H1 (cell line): Measurements from ENCODE around the gene UNC13D. TPM values are rescaled to one million over a fixed set of nuclear protein-coding genes. Genes with fewer than 3 reads are reported as not detected.
A peak's percentile ranks its signal among the peaks of the same experiment; 100 is the strongest.

ENCODE experiments used
- polyA plus RNA-seq, 7 experiments: library from polyadenylated mRNA; depleted of rRNA in 3 of 7; stranded (reverse) in 5 of 7; unstranded in 2 of 7; fragments of >200 nt in 5 of 7; fragments of 200-250 nt in 2 of 7; gene quantifications; 1 replicate in 5 of 7; 2 replicates in 1 of 7; 4 replicates in 1 of 7; pipeline versions ENCODE4 v1.2.1 to v1.2.3, GENCODE V29; 2011 to 2013; ENCODE audit warnings: missing spikeins in 2 of 7, mixed read lengths in 2 of 7
- total RNA-seq: library from RNA; stranded (reverse); fragmentation: NEBNext Ultra II Directional; extraction: Animal tissue kit (Norgen Biotek cat#: 25700); gene quantifications from 2 replicates; pipeline ENCODE4 v1.2.1, GENCODE V29; 2021
- TF ChIP-seq, protein P1 (sequence below), 3 experiments: IDR thresholded peaks; 1 replicate in 2 of 3; 2 replicates in 1 of 3; pipeline versions ENCODE4 v1.5.1 to v1.6.1; 2011; ENCODE audit warnings: low read length in 3 of 3, mild to moderate bottlenecking in 3 of 3, inconsistent platforms in 2 of 3, low read depth in 1 of 3, moderate library complexity in 1 of 3; ENCODE audit not compliant: insufficient read depth in 1 of 3; ENCODE audit errors: control extremely low read depth in 1 of 3

UNC13D gene
- total and polyA plus RNA-seq, 2 of the 8 experiments (the other 6 are each of a cell fraction or from before 2014, with no cell fraction given), result 3.6 to 8.4 TPM

DNA sequence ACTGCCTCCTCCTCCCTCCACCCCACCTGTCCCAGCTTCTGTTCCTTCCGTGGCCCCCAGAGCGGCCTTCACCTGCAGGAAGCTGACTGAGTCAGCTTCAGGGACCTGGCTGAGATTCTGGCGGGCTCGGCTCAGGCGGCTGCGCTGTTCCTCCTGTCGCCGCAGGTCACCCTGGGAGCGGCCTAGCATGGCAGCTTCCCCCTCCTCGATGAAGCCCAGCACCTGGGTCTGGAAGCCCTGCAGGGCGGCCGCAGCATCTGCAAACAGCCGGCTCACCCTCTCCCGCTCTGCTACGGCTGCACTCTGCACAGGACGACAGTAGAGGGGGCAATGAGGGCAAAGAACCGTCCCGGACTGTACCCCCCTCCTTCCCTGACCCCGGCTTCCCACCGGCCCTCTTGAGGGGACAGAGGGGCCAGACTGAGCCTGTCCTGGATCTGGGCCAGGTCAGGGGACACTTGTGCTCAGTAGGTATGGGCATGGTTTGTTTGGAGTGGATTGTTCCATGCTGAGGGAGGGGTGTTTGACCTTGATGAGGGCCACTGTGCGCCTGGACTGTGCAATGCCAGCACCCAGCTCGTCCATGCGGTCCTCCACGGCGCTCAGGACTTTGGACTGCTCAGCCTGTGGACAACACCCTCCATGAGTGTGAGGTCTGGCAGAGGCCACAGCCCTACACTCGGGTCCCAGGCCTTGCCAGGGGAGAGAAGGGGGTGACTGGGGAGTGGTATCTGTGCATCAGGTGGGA is 32.2 kb upstream of the UNC13D start (continued):
- TF ChIP-seq, protein P1, sequence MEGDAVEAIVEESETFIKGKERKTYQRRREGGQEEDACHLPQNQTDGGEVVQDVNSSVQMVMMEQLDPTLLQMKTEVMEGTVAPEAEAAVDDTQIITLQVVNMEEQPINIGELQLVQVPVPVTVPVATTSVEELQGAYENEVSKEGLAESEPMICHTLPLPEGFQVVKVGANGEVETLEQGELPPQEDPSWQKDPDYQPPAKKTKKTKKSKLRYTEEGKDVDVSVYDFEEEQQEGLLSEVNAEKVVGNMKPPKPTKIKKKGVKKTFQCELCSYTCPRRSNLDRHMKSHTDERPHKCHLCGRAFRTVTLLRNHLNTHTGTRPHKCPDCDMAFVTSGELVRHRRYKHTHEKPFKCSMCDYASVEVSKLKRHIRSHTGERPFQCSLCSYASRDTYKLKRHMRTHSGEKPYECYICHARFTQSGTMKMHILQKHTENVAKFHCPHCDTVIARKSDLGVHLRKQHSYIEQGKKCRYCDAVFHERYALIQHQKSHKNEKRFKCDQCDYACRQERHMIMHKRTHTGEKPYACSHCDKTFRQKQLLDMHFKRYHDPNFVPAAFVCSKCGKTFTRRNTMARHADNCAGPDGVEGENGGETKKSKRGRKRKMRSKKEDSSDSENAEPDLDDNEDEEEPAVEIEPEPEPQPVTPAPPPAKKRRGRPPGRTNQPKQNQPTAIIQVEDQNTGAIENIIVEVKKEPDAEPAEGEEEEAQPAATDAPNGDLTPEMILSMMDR (IDR thresholded peaks at IDR 0.05; ENCODE audit: control extremely low read depth in 1 of 3, insufficient read depth in 1 of 3, low read depth in 1 of 3, low read length in 3 of 3), result peak; percentile 50 to 62 (median 57)
- TF ChIP-seq, all 59 proteins: peak for 3
